Lung (tissue), 12 donors: Measurements from ENCODE around the gene ASIP. TPM values are rescaled to one million over a fixed set of nuclear protein-coding genes. Genes with fewer than 3 reads are reported as not detected.
A peak's percentile ranks its signal among the peaks of the same experiment; 100 is the strongest.

Experiments used
- ATAC-seq: fragments of 200-7000 bp; cut with Tn5 transposase; one replicate; pipeline ENCODE4 v1.9.1; 2020; ENCODE audit warnings: moderate number of reproducible peaks; ENCODE audit not compliant: insufficient read depth, low FRiP score
- DNase-seq, 3 donors: peaks; one replicate each; pipeline ENCODE4 v3.0.0-alpha.2; 2013 to 2017
- H3K27ac ChIP-seq, 2 donors: one replicate each; pipeline ENCODE4 v1.5.1; 2013; ENCODE audit warnings: mild to moderate bottlenecking in 2 of 2, moderate library complexity in 2 of 2, control low read depth in 1 of 2, inconsistent platforms in 1 of 2, low read depth in 1 of 2, low read length in 1 of 2
- H3K27me3 ChIP-seq, 3 donors: one replicate each; pipeline ENCODE4 v1.5.1; 2013; ENCODE audit warnings: low read length in 2 of 3; ENCODE audit not compliant: control insufficient read depth in 3 of 3, insufficient read depth in 3 of 3
- H3K36me3 ChIP-seq, 4 donors: one replicate each; pipeline ENCODE4 v1.5.1; 2013; ENCODE audit warnings: low read length in 4 of 4, mild to moderate bottlenecking in 1 of 4, moderate library complexity in 1 of 4; ENCODE audit not compliant: control insufficient read depth in 4 of 4, insufficient read depth in 4 of 4
- H3K4me1 ChIP-seq, 5 donors: one replicate each; pipeline ENCODE4 v1.5.1; 2013; ENCODE audit warnings: low read length in 5 of 5, mild to moderate bottlenecking in 2 of 5, moderate library complexity in 1 of 5; ENCODE audit not compliant: control insufficient read depth in 5 of 5, insufficient read depth in 5 of 5
- H3K4me3 ChIP-seq: one replicate; pipeline ENCODE4 v1.5.1; 2013; ENCODE audit warnings: mild to moderate bottlenecking, control low read depth, moderate library complexity
- H3K9ac ChIP-seq, 2 donors: one replicate each; pipeline ENCODE4 v1.5.1; 2013; ENCODE audit warnings: low read length in 2 of 2, control low read depth in 1 of 2; ENCODE audit not compliant: insufficient read depth in 1 of 2
- H3K9me3 ChIP-seq, 4 donors: one replicate each; pipeline ENCODE4 v1.5.1; 2013; ENCODE audit warnings: low read length in 3 of 4, mild to moderate bottlenecking in 1 of 4, moderate library complexity in 1 of 4; ENCODE audit not compliant: control insufficient read depth in 4 of 4, insufficient read depth in 3 of 4
- CTCF ChIP-seq: IDR thresholded peaks from 2 replicates; pipeline ENCODE4 v1.5.1; 2012; ENCODE audit warnings: mild to moderate bottlenecking; ENCODE audit errors: control extremely low read depth, extremely low read depth
- WGBS, 2 donors: extraction: QIAGEN DNeasy Blood & Tissue Kit; methylation state at CpG; one replicate each; pipeline ENCODE4 v1.1.7; 2013; 5-methylcytosine and 5-hydroxymethylcytosine counted together
- polyA plus RNA-seq, 2 donors: library from polyadenylated mRNA; stranded (reverse); fragments of 200-250 nt; gene quantifications; one replicate each; pipeline ENCODE4 v1.2.1, GENCODE V29; 2013
- total RNA-seq, 2 donors: library from RNA; depleted of rRNA in 1 of 2; stranded (reverse); fragments of >200 nt in 1 of 2; gene quantifications; one replicate each; pipeline ENCODE4 v1.2.1, GENCODE V29; 2014 to 2021
- donor health status: control.
- donor health status: control.
- donor health status: Bipolar disorder and iron deficiency.
- donor health status: healthy.
- donor health status: DM: yes; HTN: yes; CAD: no.

Gene ASIP
- total and polyA plus RNA-seq, 4 donors, result 0.15 to 0.87 TPM; not detected in 2

- Histone ChIP-seq H3K4me3 (no peak overlapping the region), H3K27me3 (no peaks in the 10 kb centered on the region), H3K9ac (no peak overlapping the region), H3K4me1 (peaks cover 0 to 6% (median 2%) of the 10 kb centered on the region in 5 donors), H3K9me3 (no peaks in the 10 kb centered on the region), H3K27ac (no peak overlapping the region), H3K36me3 (no peaks in the 10 kb centered on the region)
- TF ChIP-seq CTCF, result no peak
- no peak for DNase-seq
- no peak for ATAC-seq
- WGBS, 2 donors, result 96 to 97% methylated on average over 12 of the region's 12 CpGs
These were observed 26.9 kb downstream of the ASIP start for GRCh38 chr20:34268145-34268544.

- peaks cover 0 to 6% (median 2%) of the 10 kb centered on the region in 5 donors for H3K4me1 ChIP-seq
- 12 to 13% methylated on average over 57 to 58 of the region's 58 CpGs for WGBS, 2 donors
- H3K36me3 ChIP-seq, result no peaks in the 10 kb centered on the region
- TF ChIP-seq CTCF, result no peak
- H3K27ac ChIP-seq, result no peak overlapping the region
- no peak overlapping the region for H3K9ac ChIP-seq
- H3K4me3 ChIP-seq, result no peak overlapping the region
- H3K27me3 ChIP-seq, result no peaks in the 10 kb centered on the region
- ATAC-seq (no peak), DNase-seq (peak; percentile 36 to 64 (median 49))
- no peaks in the 10 kb centered on the region for H3K9me3 ChIP-seq
These were observed 27.8 kb downstream of the ASIP start for GRCh38 chr20:34268851-34269636.

- H3K36me3 ChIP-seq, result peaks cover 0 to 4% (median 0%) of the 10 kb centered on the region in 4 donors
- peak in 1 of 3 donors; percentile 8 for DNase-seq
- no peak overlapping the region for H3K9ac ChIP-seq
- ATAC-seq, result no peak
- TF ChIP-seq CTCF, result no peak
- H3K4me3 ChIP-seq, result no peak overlapping the region
- no peaks in the 10 kb centered on the region for H3K9me3 ChIP-seq
- H3K27me3 ChIP-seq, result no peaks in the 10 kb centered on the region
- WGBS, 2 donors, result 83 to 93% methylated on average over 9 of the region's 9 CpGs
- peaks cover 0 to 6% (median 2%) of the 10 kb centered on the region in 5 donors for H3K4me1 ChIP-seq
- H3K27ac ChIP-seq, result no peak overlapping the region
These were observed 28.9 kb downstream of the ASIP start for GRCh38 chr20:34269996-34270627.
